Activated B cell treated with CpG ODN at 0.5 μM for 24 hours (primary cell): Measurements from ENCODE around the gene VGLL4. TPM values are rescaled to one million over a fixed set of nuclear protein-coding genes. Genes with fewer than 3 reads are reported as not detected.

Source experiments
- ATAC-seq: fragments of 200-7000 bp; cut with Tn5 transposase; one replicate; pipeline ENCODE4 v1.10.0; 2021; ENCODE audit warnings: low read depth, mild to moderate bottlenecking, moderate library complexity
- CTCF ChIA-PET: fragments of 350-600 bp; sonication (Branson Sonifier 250); formaldehyde crosslinking; loops from one replicate; lab custom pipeline; 2021; ENCODE audit warnings: antibody characterized with exemption; lab: Charles Lee
- POLR2A ChIA-PET: fragments of 350-600 bp; sonication (Branson Sonifier 250); formaldehyde crosslinking; loops from one replicate; lab custom pipeline; 2021; ENCODE audit warnings: antibody characterized with exemption; lab: Charles Lee
- DNase-seq: peaks from one replicate; pipeline ENCODE4 v3.0.0; 2022
- H3K27ac Mint-ChIP-seq: one replicate; pipeline ENCODE4 v1.8.0; 2020; ENCODE audit warnings: mixed read lengths
- H3K27me3 Mint-ChIP-seq: one replicate; pipeline ENCODE4 v1.8.0; 2021; ENCODE audit warnings: mixed read lengths
- H3K36me3 Mint-ChIP-seq: one replicate; pipeline ENCODE4 v1.8.0; 2021; ENCODE audit warnings: low read depth, mixed read lengths
- H3K4me1 Mint-ChIP-seq: one replicate; pipeline ENCODE4 v1.8.0; 2021; ENCODE audit warnings: mixed read lengths
- H3K4me3 Mint-ChIP-seq: one replicate; pipeline ENCODE4 v1.8.0; 2020; ENCODE audit warnings: mild to moderate bottlenecking, mixed read lengths
- H3K9me3 Mint-ChIP-seq: one replicate; pipeline ENCODE4 v1.8.0; 2020; ENCODE audit warnings: mixed read lengths
- intact Hi-C: fragments of 100-400 bp; cut with micrococcal nuclease; formaldehyde crosslinking; loops from one replicate; pipeline ENCODE4 v1.15.1; 2024
- total RNA-seq: library from RNA; stranded (reverse); gene quantifications from 2 replicates; pipeline ENCODE4 v1.2.3, GENCODE V29; 2022
- TF ChIP-seq, protein P1 (sequence below): fragments of 200-600 bp; IDR thresholded peaks from one replicate; pipeline ENCODE4 v1.8.0; 2022; ENCODE audit warnings: antibody characterized with exemption, mild to moderate bottlenecking

VGLL4 gene, protein sequence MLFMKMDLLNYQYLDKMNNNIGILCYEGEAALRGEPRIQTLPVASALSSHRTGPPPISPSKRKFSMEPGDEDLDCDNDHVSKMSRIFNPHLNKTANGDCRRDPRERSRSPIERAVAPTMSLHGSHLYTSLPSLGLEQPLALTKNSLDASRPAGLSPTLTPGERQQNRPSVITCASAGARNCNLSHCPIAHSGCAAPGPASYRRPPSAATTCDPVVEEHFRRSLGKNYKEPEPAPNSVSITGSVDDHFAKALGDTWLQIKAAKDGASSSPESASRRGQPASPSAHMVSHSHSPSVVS
- 19.2 and 19.3 TPM in 2 replicates for total RNA-seq

DNA sequence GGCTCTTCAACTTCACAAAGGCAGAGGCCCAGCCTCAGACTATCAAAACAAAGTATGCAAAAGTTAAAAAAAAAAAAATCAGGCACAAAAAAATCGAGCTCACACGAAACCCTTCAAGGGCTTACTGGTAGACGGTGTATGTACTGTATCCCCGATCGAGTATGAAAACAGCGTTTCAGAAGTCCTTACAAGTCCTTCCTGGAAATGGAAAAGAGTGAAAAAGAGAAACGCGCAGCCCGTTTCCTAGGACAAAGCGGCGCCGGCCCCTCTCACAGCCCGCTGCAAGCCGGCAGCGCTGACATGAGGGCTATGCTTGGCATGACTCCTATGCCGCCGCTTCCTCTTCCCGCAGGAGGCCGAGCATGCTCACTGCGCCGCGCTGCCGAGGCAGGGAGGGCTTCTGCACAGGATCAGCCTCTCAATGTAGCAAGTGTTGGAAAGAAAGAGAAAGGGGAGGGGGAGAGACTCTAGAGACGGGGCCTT is at the start of gene VGLL4:
Gene VGLL4 (minus strand): TSS at position 311 of the 483 bp plus-strand sequence. CDS start 397 bp downstream, outside the sequence.
- Mint-ChIP-seq H3K4me1 (peaks cover 23% of the 10 kb centered on the region), H3K27me3 (no peaks in the 10 kb centered on the region), H3K9me3 (no peaks in the 10 kb centered on the region), H3K36me3 (peaks cover 10% of the 10 kb centered on the region), H3K27ac (peak within 1 kb of the TSS; percentile 96), H3K4me3 (peak within 1 kb of the TSS; percentile 99)
- CTCF ChIA-PET, result interaction anchor here (1.0 to 1.4 kb wide), 2 partner anchors 265 to 309 kb away, joined by 3 to 4 read pairs; no protein-coding TSS in a partner anchor
- intact Hi-C loops, result loop anchor here (2.0 to 5.0 kb wide), 5 partner anchors 75 to 1526 kb away; partner anchors contain the start of genes BRK1 and TAMM41
- DNase-seq (peak; percentile 66), ATAC-seq (peak; percentile 68)
- TF ChIP-seq, protein P1, sequence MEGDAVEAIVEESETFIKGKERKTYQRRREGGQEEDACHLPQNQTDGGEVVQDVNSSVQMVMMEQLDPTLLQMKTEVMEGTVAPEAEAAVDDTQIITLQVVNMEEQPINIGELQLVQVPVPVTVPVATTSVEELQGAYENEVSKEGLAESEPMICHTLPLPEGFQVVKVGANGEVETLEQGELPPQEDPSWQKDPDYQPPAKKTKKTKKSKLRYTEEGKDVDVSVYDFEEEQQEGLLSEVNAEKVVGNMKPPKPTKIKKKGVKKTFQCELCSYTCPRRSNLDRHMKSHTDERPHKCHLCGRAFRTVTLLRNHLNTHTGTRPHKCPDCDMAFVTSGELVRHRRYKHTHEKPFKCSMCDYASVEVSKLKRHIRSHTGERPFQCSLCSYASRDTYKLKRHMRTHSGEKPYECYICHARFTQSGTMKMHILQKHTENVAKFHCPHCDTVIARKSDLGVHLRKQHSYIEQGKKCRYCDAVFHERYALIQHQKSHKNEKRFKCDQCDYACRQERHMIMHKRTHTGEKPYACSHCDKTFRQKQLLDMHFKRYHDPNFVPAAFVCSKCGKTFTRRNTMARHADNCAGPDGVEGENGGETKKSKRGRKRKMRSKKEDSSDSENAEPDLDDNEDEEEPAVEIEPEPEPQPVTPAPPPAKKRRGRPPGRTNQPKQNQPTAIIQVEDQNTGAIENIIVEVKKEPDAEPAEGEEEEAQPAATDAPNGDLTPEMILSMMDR, result no peak
- POLR2A ChIA-PET, result interaction anchor here (0.7 to 1.6 kb wide), 5 partner anchors 9 to 886 kb away, joined by 3 to 6 read pairs (median 5); partner anchors contain the start of gene ATG7

DNA sequence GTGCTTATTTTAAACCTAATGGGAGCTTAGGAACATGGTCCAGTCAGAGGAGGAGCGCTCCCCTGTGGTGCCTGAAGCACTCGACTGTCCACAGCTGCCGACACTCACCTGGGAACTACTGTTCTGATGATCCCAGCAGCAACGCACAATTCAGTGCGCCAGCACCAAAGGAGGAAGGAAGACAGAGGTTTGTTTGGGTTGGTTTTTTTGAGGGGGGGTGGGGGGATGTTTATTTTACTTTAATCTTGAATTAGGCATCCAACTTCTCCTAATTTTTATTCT is 48.8 kb upstream of the VGLL4 start:
- ChIA-PET POLR2A (no interaction called here), CTCF (no interaction called here)
- H3K4me3 Mint-ChIP-seq, result no peak overlapping the region
- intact Hi-C loops, result no loop called here
- TF ChIP-seq, protein P1, result no peak
- no peaks in the 10 kb centered on the region for H3K4me1 Mint-ChIP-seq
- H3K27me3 Mint-ChIP-seq, result no peaks in the 10 kb centered on the region
- DNase-seq, result no peak
- H3K27ac Mint-ChIP-seq, result no peak overlapping the region
- H3K36me3 Mint-ChIP-seq, result peaks cover 3% of the 10 kb centered on the region
- ATAC-seq, result no peak
- no peaks in the 10 kb centered on the region for H3K9me3 Mint-ChIP-seq

DNA sequence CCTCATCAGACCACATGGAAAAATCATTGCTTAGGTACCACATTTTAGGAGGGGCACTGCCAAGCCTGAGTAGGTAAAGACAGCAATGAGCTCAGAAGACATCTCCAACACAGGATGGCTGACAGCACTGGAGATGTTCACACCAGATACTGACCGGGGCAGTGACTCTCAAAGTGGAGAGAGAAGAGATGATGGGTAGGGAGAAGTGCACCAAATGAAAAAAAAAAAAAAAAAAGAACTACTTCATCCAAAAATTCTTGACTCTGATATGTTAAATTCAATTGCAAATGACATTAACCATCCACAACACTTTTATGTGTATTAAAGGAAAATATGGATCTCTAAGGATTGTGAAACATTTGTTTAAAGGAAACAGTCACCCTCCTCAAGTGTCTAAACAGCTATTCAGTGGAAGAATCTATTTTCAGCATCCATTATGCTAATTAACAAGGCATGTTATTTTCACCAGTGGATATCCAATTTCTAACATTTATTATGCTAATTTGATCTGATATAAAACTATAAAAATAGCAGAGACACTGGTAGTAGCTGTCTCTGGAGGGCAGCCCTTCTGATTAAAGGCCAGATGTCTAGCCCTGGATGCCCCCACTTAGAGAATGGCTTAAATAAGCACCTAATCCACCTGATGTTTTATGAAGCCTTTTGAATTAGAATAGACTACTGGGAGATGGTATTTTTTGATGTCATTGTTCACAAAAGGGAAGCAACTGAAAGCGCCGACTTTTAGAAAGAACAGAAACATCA is 48.2 kb upstream of the VGLL4 start:
- TF ChIP-seq, protein P1, result no peak
- intact Hi-C loops, result no loop called here
- no peaks in the 10 kb centered on the region for H3K27me3 Mint-ChIP-seq
- H3K36me3 Mint-ChIP-seq, result peaks cover 1% of the 10 kb centered on the region
- ATAC-seq, result no peak
- no peak overlapping the region for H3K27ac Mint-ChIP-seq
- H3K4me1 Mint-ChIP-seq, result no peaks in the 10 kb centered on the region
- H3K4me3 Mint-ChIP-seq, result no peak overlapping the region
- ChIA-PET CTCF (no interaction called here), POLR2A (no interaction called here)
- DNase-seq, result no peak
- no peaks in the 10 kb centered on the region for H3K9me3 Mint-ChIP-seq

DNA sequence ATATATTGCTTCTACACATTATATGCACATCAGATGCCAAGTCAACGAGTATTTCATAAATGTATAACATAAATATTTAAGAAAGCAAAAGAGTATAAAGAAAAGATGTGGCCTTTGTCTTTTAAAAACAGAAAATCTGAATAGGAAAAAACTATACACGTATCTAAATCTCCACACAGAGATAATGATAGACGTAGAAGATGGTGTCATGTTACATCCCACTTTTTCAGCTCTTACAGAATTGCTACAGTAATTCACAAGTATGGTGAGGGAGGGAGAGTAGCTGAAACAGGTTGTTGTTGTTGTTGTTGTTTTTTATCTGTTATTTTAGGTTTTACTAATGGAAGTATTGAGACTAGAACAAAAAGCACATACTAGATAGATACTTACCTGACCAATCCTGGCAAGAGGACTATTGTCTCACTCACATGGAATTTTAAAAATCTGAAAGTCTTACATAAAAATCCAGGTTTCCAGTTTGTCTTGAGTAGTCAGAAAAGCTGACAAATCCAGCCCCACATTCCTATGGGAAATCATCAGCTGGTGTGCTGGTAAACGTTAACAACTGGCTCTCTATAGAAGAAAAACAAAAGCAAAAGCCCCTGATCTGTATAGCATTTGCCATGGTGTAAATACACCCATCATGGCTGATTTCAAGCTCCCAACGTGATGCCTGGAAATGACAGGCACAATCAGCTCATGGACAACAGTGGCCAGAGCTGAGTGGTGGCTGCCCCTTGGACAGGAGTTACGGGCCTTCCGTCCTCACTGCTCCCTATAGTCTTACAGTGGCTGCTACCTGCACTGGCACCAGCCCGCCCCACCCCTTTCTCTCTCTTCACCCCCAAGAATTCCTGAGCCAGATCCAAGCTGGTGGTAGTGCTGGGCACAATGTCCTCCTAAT is 47.4 kb upstream of the VGLL4 start:
- ATAC-seq (no peak), DNase-seq (no peak)
- no peaks in the 10 kb centered on the region for H3K27me3 Mint-ChIP-seq
- peaks cover 1% of the 10 kb centered on the region for H3K36me3 Mint-ChIP-seq
- H3K9me3 Mint-ChIP-seq, result no peaks in the 10 kb centered on the region
- TF ChIP-seq, protein P1, result no peak
- intact Hi-C loops, result no loop called here
- H3K27ac Mint-ChIP-seq, result no peak overlapping the region
- CTCF ChIA-PET, result no interaction called here
- no peaks in the 10 kb centered on the region for H3K4me1 Mint-ChIP-seq
- POLR2A ChIA-PET, result no interaction called here
- H3K4me3 Mint-ChIP-seq, result no peak overlapping the region
